Lung (tissue), 12 donors: ENCODE data around the gene PKM. TPM values are rescaled to one million over a fixed set of nuclear protein-coding genes. Genes with fewer than 3 reads are reported as not detected.

ENCODE experiments used
- ATAC-seq: fragments of 200-7000 bp; cut with Tn5 transposase; one replicate; pipeline ENCODE4 v1.9.1; 2020; ENCODE audit warnings: moderate number of reproducible peaks; ENCODE audit not compliant: insufficient read depth, low FRiP score
- DNase-seq, 3 donors: peaks; one replicate each; pipeline ENCODE4 v3.0.0-alpha.2; 2013 to 2017
- H3K27ac ChIP-seq, 2 donors: one replicate each; pipeline ENCODE4 v1.5.1; 2013; ENCODE audit warnings: mild to moderate bottlenecking in 2 of 2, moderate library complexity in 2 of 2, control low read depth in 1 of 2, inconsistent platforms in 1 of 2, low read depth in 1 of 2, low read length in 1 of 2
- H3K27me3 ChIP-seq, 3 donors: one replicate each; pipeline ENCODE4 v1.5.1; 2013; ENCODE audit warnings: low read length in 2 of 3; ENCODE audit not compliant: control insufficient read depth in 3 of 3, insufficient read depth in 3 of 3
- H3K36me3 ChIP-seq, 4 donors: one replicate each; pipeline ENCODE4 v1.5.1; 2013; ENCODE audit warnings: low read length in 4 of 4, mild to moderate bottlenecking in 1 of 4, moderate library complexity in 1 of 4; ENCODE audit not compliant: control insufficient read depth in 4 of 4, insufficient read depth in 4 of 4
- H3K4me1 ChIP-seq, 5 donors: one replicate each; pipeline ENCODE4 v1.5.1; 2013; ENCODE audit warnings: low read length in 5 of 5, mild to moderate bottlenecking in 2 of 5, moderate library complexity in 1 of 5; ENCODE audit not compliant: control insufficient read depth in 5 of 5, insufficient read depth in 5 of 5
- H3K4me3 ChIP-seq: one replicate; pipeline ENCODE4 v1.5.1; 2013; ENCODE audit warnings: mild to moderate bottlenecking, control low read depth, moderate library complexity
- H3K9ac ChIP-seq, 2 donors: one replicate each; pipeline ENCODE4 v1.5.1; 2013; ENCODE audit warnings: low read length in 2 of 2, control low read depth in 1 of 2; ENCODE audit not compliant: insufficient read depth in 1 of 2
- H3K9me3 ChIP-seq, 4 donors: one replicate each; pipeline ENCODE4 v1.5.1; 2013; ENCODE audit warnings: low read length in 3 of 4, mild to moderate bottlenecking in 1 of 4, moderate library complexity in 1 of 4; ENCODE audit not compliant: control insufficient read depth in 4 of 4, insufficient read depth in 3 of 4
- CTCF ChIP-seq: IDR thresholded peaks from 2 replicates; pipeline ENCODE4 v1.5.1; 2012; ENCODE audit warnings: mild to moderate bottlenecking; ENCODE audit errors: control extremely low read depth, extremely low read depth
- whole genome bisulfite sequencing, 2 donors: extraction: QIAGEN DNeasy Blood & Tissue Kit; methylation state at CpG; one replicate each; pipeline ENCODE4 v1.1.7; 2013; 5-methylcytosine and 5-hydroxymethylcytosine counted together
- polyA plus RNA-seq, 2 donors: library from polyadenylated mRNA; stranded (reverse); fragments of 200-250 nt; gene quantifications; one replicate each; pipeline ENCODE4 v1.2.1, GENCODE V29; 2013
- total RNA-seq, 2 donors: library from RNA; depleted of rRNA in 1 of 2; stranded (reverse); fragments of >200 nt in 1 of 2; gene quantifications; one replicate each; pipeline ENCODE4 v1.2.1, GENCODE V29; 2014 to 2021
- donor health status: control.
- donor health status: control.
- donor health status: Bipolar disorder and iron deficiency.
- donor health status: healthy.
- donor health status: DM: yes; HTN: yes; CAD: no.

PKM gene
- total and polyA plus RNA-seq, 4 donors: 235 to 867 (median 504) TPM

GRCh38 chr15:72206677-72207000 lies 24.4 kb downstream of the PKM start:
- Histone ChIP-seq H3K9me3 (no peaks in the 10 kb centered on the region), H3K36me3 (peaks cover 58 to 72% (median 70%) of the 10 kb centered on the region in 4 donors), H3K4me1 (peaks cover 0 to 11% (median 0%) of the 10 kb centered on the region in 5 donors), H3K27me3 (no peaks in the 10 kb centered on the region), H3K9ac (no peak overlapping the region), H3K27ac (no peak overlapping the region), H3K4me3 (no peak overlapping the region)
- WGBS, 2 donors: 89 to 96% methylated on average over 5 of the region's 5 CpGs
- DNase-seq: no peak
- no peak for TF ChIP-seq CTCF
- ATAC-seq: no peak

- no peak overlapping the region for H3K4me3 ChIP-seq
- TF ChIP-seq CTCF: no peak
- H3K4me1 ChIP-seq: peaks cover 0 to 11% (median 0%) of the 10 kb centered on the region in 5 donors
- DNase-seq (no peak), ATAC-seq (no peak)
- H3K27me3 ChIP-seq: no peaks in the 10 kb centered on the region
- no peak overlapping the region for H3K27ac ChIP-seq
- H3K9ac ChIP-seq: no peak overlapping the region
- WGBS, 2 donors: 91 to 93% methylated on average over 10 of the region's 10 CpGs
- peaks cover 54 to 72% (median 72%) of the 10 kb centered on the region in 4 donors for H3K36me3 ChIP-seq
- no peaks in the 10 kb centered on the region for H3K9me3 ChIP-seq
These were observed 24.9 kb downstream of the PKM start for GRCh38 chr15:72205896-72206676.

- H3K9me3 ChIP-seq: no peaks in the 10 kb centered on the region
- TF ChIP-seq CTCF: no peak
- peaks cover 52 to 73% (median 72%) of the 10 kb centered on the region in 4 donors for H3K36me3 ChIP-seq
- H3K27ac ChIP-seq: no peak overlapping the region
- no peak overlapping the region for H3K9ac ChIP-seq
- peaks cover 0 to 11% (median 0%) of the 10 kb centered on the region in 5 donors for H3K4me1 ChIP-seq
- no peak for ATAC-seq
- H3K4me3 ChIP-seq: no peak overlapping the region
- H3K27me3 ChIP-seq: no peaks in the 10 kb centered on the region
- DNase-seq: no peak
- WGBS, 2 donors: 93 to 99% methylated on average over 2 of the region's 2 CpGs
These were observed 25.7 kb downstream of the PKM start for GRCh38 chr15:72205273-72205672.
